GM19099 (cell line): Measurements from ENCODE around the gene CDIP1.

Source experiments
- POLR2A ChIP-seq: IDR thresholded peaks from 3 replicates; pipeline ENCODE4 v1.6.1; 2011; ENCODE audit warnings: low read depth; ENCODE audit not compliant: insufficient read length; ENCODE audit errors: extremely low read depth

Gene CDIP1

DNA sequence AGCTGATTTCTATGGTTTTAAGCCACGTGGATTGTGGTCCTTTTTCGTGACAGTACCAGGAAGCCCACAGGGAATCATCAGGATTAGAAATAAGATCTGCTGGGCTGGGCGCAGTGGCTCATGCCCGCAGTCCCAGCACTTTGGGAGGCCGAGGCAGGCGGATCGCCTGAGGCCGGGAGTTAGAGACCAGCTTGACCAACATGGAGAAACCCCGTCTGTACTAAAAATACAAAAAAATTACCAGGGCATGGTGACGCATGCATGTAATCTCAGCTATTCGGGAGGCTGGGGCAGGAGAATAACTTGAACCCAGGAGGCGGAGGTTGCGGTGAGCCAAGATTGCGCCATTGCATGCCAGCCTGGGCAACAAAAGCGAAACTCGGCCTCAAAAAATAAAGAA is 70.7 kb downstream of the CDIP1 start:
- no peak for TF ChIP-seq POLR2A

DNA sequence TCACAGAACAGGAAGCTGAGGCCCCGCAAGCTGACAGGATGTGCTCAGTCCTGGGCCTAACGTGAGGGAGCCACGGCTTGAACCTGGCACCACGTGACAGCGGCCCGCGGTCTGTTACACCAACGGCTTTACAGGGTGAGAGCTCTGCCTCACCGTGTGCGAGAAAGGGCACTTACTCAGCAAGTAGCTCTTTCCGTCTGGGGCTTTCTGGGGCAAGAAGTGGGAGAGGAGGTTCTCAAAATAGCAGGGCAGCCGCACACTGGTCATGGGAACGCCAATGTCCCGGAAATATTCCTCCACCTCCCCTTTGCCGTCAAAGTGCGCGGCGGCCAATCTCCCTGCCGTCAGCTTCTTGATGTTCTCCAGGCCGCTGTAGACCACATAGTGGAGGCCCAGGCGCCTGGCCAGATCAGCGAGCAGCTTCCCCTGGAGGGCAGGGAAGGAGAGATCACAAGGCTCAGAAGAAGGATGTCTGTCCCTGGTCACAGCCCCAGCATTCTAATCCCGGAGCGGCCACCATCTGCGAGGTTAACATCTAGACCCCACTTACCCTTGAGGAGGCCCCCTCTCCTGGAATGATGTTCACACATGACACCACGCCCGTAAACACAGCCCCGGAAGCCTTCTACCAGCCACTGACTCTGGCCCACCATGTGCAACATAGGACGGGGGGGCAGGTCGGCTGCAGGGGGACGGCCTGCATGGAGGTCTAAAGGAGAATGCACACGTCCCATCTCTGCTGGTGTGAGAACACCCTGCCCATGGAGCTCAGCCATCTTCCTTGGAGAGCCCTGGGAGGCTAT is 72.4 kb downstream of the CDIP1 start:
- no peak for TF ChIP-seq POLR2A

DNA sequence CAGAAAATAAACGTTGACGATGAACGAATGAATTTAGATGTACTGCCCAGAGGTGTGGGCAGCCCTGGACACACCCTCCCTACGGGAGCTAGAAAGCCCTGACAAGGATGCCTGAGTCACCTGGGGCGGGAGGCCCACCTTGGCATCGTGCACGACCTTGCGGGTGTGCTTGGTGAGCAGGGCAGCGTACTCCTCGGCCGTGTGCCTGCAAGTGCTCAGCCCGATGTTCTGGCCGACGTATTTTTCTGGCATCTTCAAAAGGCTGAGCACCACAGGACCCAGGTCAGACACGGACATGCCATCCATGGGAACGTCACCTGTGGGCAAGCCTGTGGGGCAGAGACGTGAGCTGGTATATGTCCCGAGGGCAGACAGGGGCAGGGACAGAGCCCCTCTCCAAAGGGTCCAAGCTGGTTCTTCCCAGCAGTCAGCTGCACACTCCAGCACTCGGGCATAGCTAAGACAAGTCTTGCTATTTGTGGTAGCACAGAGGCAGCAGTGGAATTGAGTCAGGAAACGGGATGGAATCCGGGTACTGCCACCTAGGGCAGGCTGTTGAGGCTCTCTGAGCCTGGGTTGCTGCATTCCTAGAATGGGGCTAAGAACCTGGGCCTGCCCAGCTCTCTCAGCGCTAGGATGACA is 74.9 kb downstream of the CDIP1 start:
- TF ChIP-seq POLR2A = no peak

DNA sequence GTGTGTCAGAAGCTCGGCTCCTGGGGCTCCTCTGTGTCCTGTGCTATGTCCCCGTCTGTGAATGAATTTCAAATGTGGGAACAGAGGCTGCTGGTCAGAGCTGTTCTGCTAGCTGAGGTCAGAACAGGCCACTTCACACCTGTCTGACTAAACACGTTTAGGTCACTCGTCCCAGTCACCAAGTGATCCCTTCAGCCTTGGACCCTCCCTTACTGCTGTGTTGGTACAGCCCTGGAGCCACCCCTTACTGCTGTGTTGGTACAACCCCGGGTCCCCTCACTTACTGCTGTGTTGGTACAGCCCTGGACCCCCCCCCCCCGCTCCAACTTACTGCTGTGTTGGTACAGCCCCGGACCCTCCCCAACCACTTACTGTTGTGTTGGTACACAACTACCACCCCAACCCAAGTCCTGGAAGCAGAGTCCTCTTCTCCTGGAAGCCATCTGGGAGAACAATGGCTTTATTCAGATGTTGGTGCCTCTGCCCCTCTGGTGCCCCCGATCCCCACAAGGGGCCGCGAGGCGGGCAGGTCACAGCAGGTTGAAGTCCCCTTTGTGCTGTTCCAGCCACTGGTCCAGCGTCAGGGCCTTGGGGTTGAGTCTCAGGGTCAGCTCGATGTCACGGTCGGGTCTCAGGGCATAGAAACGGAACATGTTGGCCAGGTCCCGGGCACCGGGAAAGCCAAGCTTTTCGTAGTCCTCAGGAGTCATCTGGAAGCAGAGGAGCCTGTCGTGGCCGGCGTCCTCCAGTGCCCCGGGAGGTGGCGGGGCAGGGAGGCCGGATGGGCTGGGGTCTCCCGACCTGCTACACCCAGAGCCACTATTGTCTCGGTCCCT is 77.1 kb downstream of the CDIP1 start:
- no peak for TF ChIP-seq POLR2A

DNA sequence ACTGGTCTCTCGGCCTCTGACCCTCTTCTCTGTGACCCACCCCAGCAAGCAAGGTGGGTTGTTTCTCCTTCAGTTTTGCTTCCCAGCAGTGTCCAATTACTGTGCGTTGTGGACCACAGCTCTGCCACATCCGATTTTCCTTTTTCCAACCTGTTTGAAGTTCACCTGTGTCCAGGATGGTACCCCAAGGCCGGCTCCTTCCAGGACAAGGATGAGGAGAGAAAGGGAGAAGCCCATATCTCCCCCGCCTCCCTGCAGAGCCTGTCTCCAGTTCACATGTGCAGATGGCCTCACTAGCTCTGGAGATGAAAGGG is 77.7 kb downstream of the CDIP1 start:
- no peak for TF ChIP-seq POLR2A
